Measurements from ENCODE around the gene MAPK8IP1.

Gene MAPK8IP1

DNA sequence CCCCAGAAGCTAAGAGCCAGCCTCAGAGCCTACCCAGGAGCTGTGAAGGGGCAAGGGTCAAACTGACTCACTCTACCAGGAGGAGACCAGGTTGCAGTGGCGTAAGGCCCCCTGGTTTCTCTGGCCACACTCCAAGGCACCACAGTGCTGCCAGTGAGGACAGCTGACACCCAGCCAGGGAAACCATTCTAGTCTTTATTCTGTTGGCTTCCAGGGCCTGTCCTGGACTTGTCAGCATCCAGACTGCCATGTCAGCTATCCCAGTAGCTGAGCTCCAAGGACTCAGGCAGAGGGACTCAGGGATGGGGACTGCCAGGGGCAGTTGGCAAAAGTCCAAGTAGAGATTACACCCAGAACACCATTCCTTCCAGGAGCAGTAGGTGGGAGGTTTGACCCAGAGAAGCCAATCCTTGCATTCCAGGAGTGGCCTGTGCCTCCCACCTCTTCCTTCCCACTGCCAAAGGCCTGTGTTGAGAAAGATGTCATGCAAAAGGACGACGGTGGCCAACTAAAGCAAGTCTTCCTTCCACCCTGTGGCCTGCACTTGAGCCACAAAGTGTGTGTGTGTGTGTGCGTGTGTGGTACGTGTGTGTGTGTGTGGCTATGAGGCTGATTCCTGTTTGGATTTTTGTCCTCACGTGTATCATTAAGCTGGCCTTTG is 3.6 kb upstream of the MAPK8IP1 start:
- no peak overlapping the region for H3K4me3 ChIP-seq (ENCODE audit: insufficient read depth in 1 of 2, low read depth in 1 of 2, low read length in 2 of 2)
- H3K79me1 ChIP-seq (replicated peaks; ENCODE audit: low read length, poor library complexity, severe bottlenecking), result no peaks in the 10 kb centered on the region
- no peak overlapping the region for H3K27ac ChIP-seq (ENCODE audit: low read length, poor library complexity, severe bottlenecking)
- H4K91ac ChIP-seq (ENCODE audit: low read length), result no peak overlapping the region
- H3K36me3 ChIP-seq (ENCODE audit: control insufficient read depth in 1 of 2, insufficient read depth in 2 of 2, low read depth in 1 of 2, low read length in 2 of 2), result peaks cover 33 to 51% of the 10 kb centered on the region in 2 experiments
- no peak overlapping the region for H2BK15ac ChIP-seq (ENCODE audit: low read depth, poor library complexity, severe bottlenecking)
- no peak overlapping the region for H3K9ac ChIP-seq (ENCODE audit: low read length)
- H3K9me3 ChIP-seq (ENCODE audit: control insufficient read depth, low read length), result no peaks in the 10 kb centered on the region
- H2BK12ac ChIP-seq (ENCODE audit: low read length in 2 of 2), result no peak overlapping the region
- no peak overlapping the region for H3K14ac ChIP-seq (ENCODE audit: low read length in 2 of 2)
- H3K4me1 ChIP-seq (ENCODE audit: control insufficient read depth, insufficient read depth, low read depth, low read length), result peaks cover 29% of the 10 kb centered on the region
- no peak overlapping the region for H3K23ac ChIP-seq (ENCODE audit: low read length in 2 of 2)
- H2AFZ ChIP-seq (ENCODE audit: low read depth, low read length), result no peak overlapping the region
- peaks cover 11 to 12% of the 10 kb centered on the region in 2 experiments for H3K27me3 ChIP-seq (ENCODE audit: control insufficient read depth in 1 of 2, insufficient read depth in 1 of 2, low read length in 2 of 2)
- no peak overlapping the region for H3K4me2 ChIP-seq (ENCODE audit: low read length, poor library complexity, severe bottlenecking)
- H4K8ac ChIP-seq (ENCODE audit: low read length), result no peak overlapping the region
- peak; percentile 37 for DNase-seq
- WGBS, result 92% methylated on average over 4 of the region's 6 CpGs
- H3K18ac ChIP-seq (ENCODE audit: low read depth in 1 of 2, low read length in 2 of 2), result no peak overlapping the region
- no peak overlapping the region for H2BK120ac ChIP-seq (ENCODE audit: low read depth, low read length)
- H2BK5ac ChIP-seq (ENCODE audit: low read depth, low read length, poor library complexity, severe bottlenecking), result no peak overlapping the region
- no peak overlapping the region for H2AK5ac ChIP-seq (ENCODE audit: low read length, severe bottlenecking)
- no peak overlapping the region for H3K4ac ChIP-seq (ENCODE audit: low read depth in 1 of 2, low read length in 2 of 2)

DNA sequence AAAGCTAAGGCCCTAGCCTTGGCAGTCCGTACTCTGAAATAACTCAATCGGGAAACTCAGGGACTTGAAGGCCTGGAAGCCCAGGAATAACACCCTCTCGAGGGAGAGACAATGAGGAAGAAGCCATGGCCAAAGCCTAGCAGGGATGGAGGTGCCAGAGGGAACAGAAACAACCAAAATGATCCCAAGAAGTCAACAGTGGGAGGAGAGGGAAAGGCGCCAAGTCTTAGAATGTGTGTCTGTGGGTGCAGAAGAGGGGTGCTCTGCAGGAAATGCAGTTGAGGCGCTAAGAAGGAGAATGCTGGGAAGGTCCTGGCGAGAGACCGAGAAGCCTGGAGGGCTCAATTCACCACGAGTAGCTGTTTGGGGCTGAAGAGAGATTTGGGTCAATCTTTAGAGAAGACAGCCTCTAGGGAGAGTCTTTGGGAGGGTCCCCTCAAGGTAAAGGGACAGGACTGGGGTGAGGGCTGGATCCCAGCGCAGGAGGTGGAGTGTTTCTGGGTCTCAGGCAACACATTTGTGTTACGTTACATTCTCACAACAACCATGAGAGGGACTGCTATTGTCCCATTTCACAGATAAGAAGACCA is 760 bp upstream of the MAPK8IP1 start:
- Histone ChIP-seq H3K4me3 (ENCODE audit: insufficient read depth in 1 of 2, low read depth in 1 of 2, low read length in 2 of 2) (no peak overlapping the region), H4K91ac (ENCODE audit: low read length) (no peak overlapping the region), H2AFZ (ENCODE audit: low read depth, low read length) (no peak overlapping the region), H3K4ac (ENCODE audit: low read depth in 1 of 2, low read length in 2 of 2) (no peak overlapping the region), H3K9me3 (ENCODE audit: control insufficient read depth, low read length) (no peaks in the 10 kb centered on the region), H3K27me3 (ENCODE audit: control insufficient read depth in 1 of 2, insufficient read depth in 1 of 2, low read length in 2 of 2) (peaks cover 19 to 27% of the 10 kb centered on the region in 2 experiments), H3K4me1 (ENCODE audit: control insufficient read depth, insufficient read depth, low read depth, low read length) (peaks cover 29% of the 10 kb centered on the region), H3K9ac (ENCODE audit: low read length) (no peak overlapping the region), H2BK15ac (ENCODE audit: low read depth, poor library complexity, severe bottlenecking) (no peak overlapping the region), H3K36me3 (ENCODE audit: control insufficient read depth in 1 of 2, insufficient read depth in 2 of 2, low read depth in 1 of 2, low read length in 2 of 2) (peaks cover 28 to 30% of the 10 kb centered on the region in 2 experiments), H4K8ac (ENCODE audit: low read length) (no peak overlapping the region), H3K14ac (ENCODE audit: low read length in 2 of 2) (no peak overlapping the region), H3K4me2 (ENCODE audit: low read length, poor library complexity, severe bottlenecking) (no peak overlapping the region), H3K27ac (ENCODE audit: low read length, poor library complexity, severe bottlenecking) (no peak overlapping the region), H2BK5ac (ENCODE audit: low read depth, low read length, poor library complexity, severe bottlenecking) (no peak overlapping the region), H2AK5ac (ENCODE audit: low read length, severe bottlenecking) (no peak overlapping the region), H3K79me1 (replicated peaks; ENCODE audit: low read length, poor library complexity, severe bottlenecking) (no peaks in the 10 kb centered on the region), H3K18ac (ENCODE audit: low read depth in 1 of 2, low read length in 2 of 2) (no peak overlapping the region), H2BK120ac (ENCODE audit: low read depth, low read length) (no peak overlapping the region), H2BK12ac (ENCODE audit: low read length in 2 of 2) (no peak overlapping the region), H3K23ac (ENCODE audit: low read length in 2 of 2) (no peak overlapping the region)
- 94% methylated on average over 10 of the region's 10 CpGs for WGBS
- DNase-seq, result no peak

DNA sequence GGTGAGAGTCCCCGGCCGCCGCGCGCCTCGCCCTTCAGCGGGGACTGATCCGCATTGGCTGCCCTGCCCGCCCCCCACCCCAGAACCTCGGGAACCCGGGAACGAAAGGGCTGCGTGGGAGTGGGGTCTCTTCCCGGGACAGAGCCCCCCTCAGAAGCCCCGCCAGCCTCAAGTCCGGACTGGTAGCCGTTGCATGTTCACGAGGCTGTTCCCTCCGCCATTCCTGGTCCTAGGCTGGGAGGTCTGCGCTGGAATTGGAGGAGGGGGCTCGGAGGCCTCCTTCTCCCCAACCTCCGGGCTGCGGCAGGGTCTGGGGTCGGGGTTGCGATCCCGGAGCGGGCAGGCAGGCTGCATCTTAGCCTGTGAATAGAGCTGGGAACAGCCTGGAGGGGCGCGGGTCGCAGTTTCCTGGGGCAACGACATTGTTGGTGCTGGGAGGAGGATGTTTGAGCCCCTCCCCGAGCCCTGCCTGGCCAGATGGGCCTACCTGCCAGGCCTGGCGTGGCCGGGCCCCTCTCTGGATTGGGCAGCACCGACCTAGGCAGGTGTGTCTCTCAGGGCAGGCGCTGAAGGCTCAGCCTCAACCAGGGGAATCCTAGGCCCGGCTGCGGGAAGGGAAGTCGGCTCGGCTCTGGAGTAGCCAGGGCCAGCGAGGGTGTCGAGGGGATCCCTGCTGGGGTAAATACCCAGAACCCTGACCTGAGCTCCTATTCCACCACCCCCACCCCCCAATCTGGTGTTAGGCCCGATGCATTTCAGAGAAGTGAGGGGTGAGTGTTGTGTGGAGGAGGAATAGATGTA is 670 bp downstream of the MAPK8IP1 start:
- Histone ChIP-seq H2BK120ac (ENCODE audit: low read depth, low read length) (no peak overlapping the region), H2BK15ac (ENCODE audit: low read depth, poor library complexity, severe bottlenecking) (no peak overlapping the region), H3K4ac (ENCODE audit: low read depth in 1 of 2, low read length in 2 of 2) (no peak overlapping the region), H3K27me3 (ENCODE audit: control insufficient read depth in 1 of 2, insufficient read depth in 1 of 2, low read length in 2 of 2) (peaks cover 20 to 40% of the 10 kb centered on the region in 2 experiments), H2AK5ac (ENCODE audit: low read length, severe bottlenecking) (no peak overlapping the region), H3K23ac (ENCODE audit: low read length in 2 of 2) (peak overlapping the region in 1 of 2 experiments; percentile 34), H3K18ac (ENCODE audit: low read depth in 1 of 2, low read length in 2 of 2) (no peak overlapping the region), H3K4me3 (ENCODE audit: insufficient read depth in 1 of 2, low read depth in 1 of 2, low read length in 2 of 2) (peak overlapping the region; percentile 61 to 62), H3K9ac (ENCODE audit: low read length) (no peak overlapping the region), H3K9me3 (ENCODE audit: control insufficient read depth, low read length) (no peaks in the 10 kb centered on the region), H3K79me1 (replicated peaks; ENCODE audit: low read length, poor library complexity, severe bottlenecking) (no peaks in the 10 kb centered on the region), H2BK12ac (ENCODE audit: low read length in 2 of 2) (no peak overlapping the region), H3K14ac (ENCODE audit: low read length in 2 of 2) (no peak overlapping the region), H4K8ac (ENCODE audit: low read length) (no peak overlapping the region), H4K91ac (ENCODE audit: low read length) (no peak overlapping the region), H3K36me3 (ENCODE audit: control insufficient read depth in 1 of 2, insufficient read depth in 2 of 2, low read depth in 1 of 2, low read length in 2 of 2) (peaks cover 20 to 26% of the 10 kb centered on the region in 2 experiments), H2AFZ (ENCODE audit: low read depth, low read length) (no peak overlapping the region), H3K27ac (ENCODE audit: low read length, poor library complexity, severe bottlenecking) (no peak overlapping the region), H3K4me2 (ENCODE audit: low read length, poor library complexity, severe bottlenecking) (peak overlapping the region; percentile 83), H2BK5ac (ENCODE audit: low read depth, low read length, poor library complexity, severe bottlenecking) (no peak overlapping the region), H3K4me1 (ENCODE audit: control insufficient read depth, insufficient read depth, low read depth, low read length) (peaks cover 21% of the 10 kb centered on the region)
- no peak for DNase-seq
- WGBS, result 14% methylated on average over 40 of the region's 43 CpGs
